Measurements from ENCODE around the gene FILIP1L.

- TF ChIP-seq, protein P1, sequence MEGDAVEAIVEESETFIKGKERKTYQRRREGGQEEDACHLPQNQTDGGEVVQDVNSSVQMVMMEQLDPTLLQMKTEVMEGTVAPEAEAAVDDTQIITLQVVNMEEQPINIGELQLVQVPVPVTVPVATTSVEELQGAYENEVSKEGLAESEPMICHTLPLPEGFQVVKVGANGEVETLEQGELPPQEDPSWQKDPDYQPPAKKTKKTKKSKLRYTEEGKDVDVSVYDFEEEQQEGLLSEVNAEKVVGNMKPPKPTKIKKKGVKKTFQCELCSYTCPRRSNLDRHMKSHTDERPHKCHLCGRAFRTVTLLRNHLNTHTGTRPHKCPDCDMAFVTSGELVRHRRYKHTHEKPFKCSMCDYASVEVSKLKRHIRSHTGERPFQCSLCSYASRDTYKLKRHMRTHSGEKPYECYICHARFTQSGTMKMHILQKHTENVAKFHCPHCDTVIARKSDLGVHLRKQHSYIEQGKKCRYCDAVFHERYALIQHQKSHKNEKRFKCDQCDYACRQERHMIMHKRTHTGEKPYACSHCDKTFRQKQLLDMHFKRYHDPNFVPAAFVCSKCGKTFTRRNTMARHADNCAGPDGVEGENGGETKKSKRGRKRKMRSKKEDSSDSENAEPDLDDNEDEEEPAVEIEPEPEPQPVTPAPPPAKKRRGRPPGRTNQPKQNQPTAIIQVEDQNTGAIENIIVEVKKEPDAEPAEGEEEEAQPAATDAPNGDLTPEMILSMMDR (IDR thresholded peaks at IDR 0.05): no peak
- no peak for TF ChIP-seq POLR2A (IDR thresholded peaks at IDR 0.05)
Measured at GRCh38 chr3:100073714-100074307, 40.5 kb downstream of the FILIP1L start.

Data from breast epithelium (tissue), 3 donors.